BLaER1 (cell line): ENCODE data around the gene MAN1A2.
"Not testable (repeated sequence)": the region's sequence is repeated elsewhere in the genome, so short reads cannot be mapped to it uniquely, and the experiment has no call there.

Experiments
- H3K27ac ChIP-seq: shearing (Covaris generic); formaldehyde crosslinking; 2 replicates; pipeline ENCODE4 v1.8.1; 2022
- H3K27me3 ChIP-seq: shearing (Covaris generic); formaldehyde crosslinking; 2 replicates; pipeline ENCODE4 v1.8.1; 2022
- H3K36me3 ChIP-seq: shearing (Covaris generic); formaldehyde crosslinking; 2 replicates; pipeline ENCODE4 v1.8.1; 2022
- H3K4me1 ChIP-seq: shearing (Covaris generic); formaldehyde crosslinking; 2 replicates; pipeline ENCODE4 v1.8.1; 2022
- H3K4me2 ChIP-seq: shearing (Covaris generic); formaldehyde crosslinking; 2 replicates; pipeline ENCODE4 v1.8.1; 2022
- H3K4me3 ChIP-seq: shearing (Covaris generic); formaldehyde crosslinking; 2 replicates; pipeline ENCODE4 v1.8.1; 2022
- H3K9ac ChIP-seq: shearing (Covaris generic); formaldehyde crosslinking; 2 replicates; pipeline ENCODE4 v1.8.1; 2022
- H3K9me3 ChIP-seq: shearing (Covaris generic); formaldehyde crosslinking; 2 replicates; pipeline ENCODE4 v1.8.1; 2022
- H4K20me1 ChIP-seq: shearing (Covaris generic); formaldehyde crosslinking; 2 replicates; pipeline ENCODE4 v1.8.1; 2022
- Cebpa-rat ChIP-seq: shearing (Covaris generic); IDR thresholded peaks from 2 replicates; pipeline ENCODE4 v1.8.1; 2022

Gene MAN1A2

GRCh38 chr1:117546467-117546866, 179.2 kb downstream of the MAN1A2 start:
- no peaks in the 10 kb centered on the region for H3K9me3 ChIP-seq
- no peak for TF ChIP-seq Cebpa-rat
- H3K36me3 ChIP-seq: no peaks in the 10 kb centered on the region
- no peak overlapping the region for H3K4me2 ChIP-seq
- peaks cover 7% of the 10 kb centered on the region; the same call in 1 of the 2 replicates for H3K4me1 ChIP-seq
- no peaks in the 10 kb centered on the region for H3K27me3 ChIP-seq
- no peak overlapping the region for H3K27ac ChIP-seq
- no peak overlapping the region for H3K4me3 ChIP-seq
- H4K20me1 ChIP-seq: no peaks in the 10 kb centered on the region
- no peak overlapping the region for H3K9ac ChIP-seq

DNA sequence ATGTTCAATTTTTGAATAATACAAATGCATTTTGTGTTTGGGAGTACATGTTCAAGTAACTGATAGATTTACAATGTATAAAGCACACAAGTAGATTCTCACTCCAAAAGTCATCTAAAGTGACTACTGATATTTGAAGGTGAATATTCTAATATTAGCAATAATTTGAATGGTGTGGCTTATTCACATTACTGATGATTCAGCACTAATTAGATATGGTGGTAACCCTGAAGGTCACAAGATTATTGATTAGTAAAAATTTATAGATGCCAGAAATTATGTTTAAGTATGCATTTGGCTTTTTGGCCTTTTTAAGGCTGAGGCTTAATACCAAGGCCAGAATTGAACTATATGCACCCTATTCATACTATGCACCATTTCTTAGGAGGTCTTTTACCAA, 186.2 kb downstream of the MAN1A2 start:
- H3K27ac ChIP-seq: no peak overlapping the region
- H3K4me2 ChIP-seq: no peak overlapping the region
- H4K20me1 ChIP-seq: no peaks in the 10 kb centered on the region
- TF ChIP-seq Cebpa-rat: no peak
- H3K4me3 ChIP-seq: no peak overlapping the region
- no peaks in the 10 kb centered on the region for H3K27me3 ChIP-seq
- H3K36me3 ChIP-seq: no peaks in the 10 kb centered on the region
- H3K9ac ChIP-seq: no peak overlapping the region
- H3K4me1 ChIP-seq: no peaks in the 10 kb centered on the region
- no peaks in the 10 kb centered on the region for H3K9me3 ChIP-seq

GRCh38 chr1:117555806-117556205, 188.6 kb downstream of the MAN1A2 start:
- Histone ChIP-seq H3K9ac (no peak overlapping the region), H3K4me1 (no peaks in the 10 kb centered on the region), H3K9me3 (0 out of 2 replicates have a peak, but pooled peaks cover 9% of the 10 kb centered on the region), H3K4me3 (no peak overlapping the region), H4K20me1 (no peaks in the 10 kb centered on the region), H3K4me2 (no peak overlapping the region), H3K27me3 (no peaks in the 10 kb centered on the region), H3K27ac (no peak overlapping the region), H3K36me3 (no peaks in the 10 kb centered on the region)
- no peak for TF ChIP-seq Cebpa-rat

- Histone ChIP-seq H3K27me3 (no peaks in the 10 kb centered on the region), H3K36me3 (no peaks in the 10 kb centered on the region), H4K20me1 (no peaks in the 10 kb centered on the region)
Observed at GRCh38 chr1:117556341-117556740, 189.1 kb downstream of the MAN1A2 start.

DNA sequence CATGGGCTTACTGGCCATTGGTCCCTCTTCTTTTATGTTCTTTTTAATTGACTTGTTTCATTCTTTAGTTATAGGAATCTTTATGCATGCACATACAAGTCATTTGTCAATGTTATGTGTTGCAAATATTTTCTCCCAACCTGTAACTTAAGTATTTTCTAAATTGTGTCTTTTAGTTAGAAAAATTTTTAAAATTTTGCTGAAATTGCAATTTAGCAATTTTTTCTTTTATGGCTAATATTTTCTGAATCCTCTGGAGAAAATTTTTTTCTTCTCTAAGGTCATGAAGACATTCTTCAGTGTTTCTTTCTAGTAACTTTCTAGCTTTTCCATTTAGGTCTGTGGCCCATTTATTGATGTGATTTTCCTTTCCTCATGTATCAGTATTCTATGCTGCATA, 189.7 kb downstream of the MAN1A2 start:
- Histone ChIP-seq H3K4me3 (no peak overlapping the region), H3K27me3 (no peaks in the 10 kb centered on the region), H3K36me3 (no peaks in the 10 kb centered on the region), H3K27ac (no peak overlapping the region), H3K9me3 (0 out of 2 replicates have a peak, but pooled peaks cover 9% of the 10 kb centered on the region), H3K4me1 (no peaks in the 10 kb centered on the region), H3K9ac (no peak overlapping the region), H4K20me1 (no peaks in the 10 kb centered on the region), H3K4me2 (no peak overlapping the region)
- no peak for TF ChIP-seq Cebpa-rat

More at GRCh38 chr1:117556341-117556740, 189.1 kb downstream of the MAN1A2 start:
- 0 out of 2 replicates have a peak, but pooled peaks cover 9% of the 10 kb centered on the region for H3K9me3 ChIP-seq
- TF ChIP-seq Cebpa-rat: no peak
- no peaks in the 10 kb centered on the region for H3K4me1 ChIP-seq
- no peak overlapping the region for H3K9ac ChIP-seq
- no peak overlapping the region for H3K4me3 ChIP-seq
- H3K27ac ChIP-seq: no peak overlapping the region
- H3K4me2 ChIP-seq: no peak overlapping the region

DNA sequence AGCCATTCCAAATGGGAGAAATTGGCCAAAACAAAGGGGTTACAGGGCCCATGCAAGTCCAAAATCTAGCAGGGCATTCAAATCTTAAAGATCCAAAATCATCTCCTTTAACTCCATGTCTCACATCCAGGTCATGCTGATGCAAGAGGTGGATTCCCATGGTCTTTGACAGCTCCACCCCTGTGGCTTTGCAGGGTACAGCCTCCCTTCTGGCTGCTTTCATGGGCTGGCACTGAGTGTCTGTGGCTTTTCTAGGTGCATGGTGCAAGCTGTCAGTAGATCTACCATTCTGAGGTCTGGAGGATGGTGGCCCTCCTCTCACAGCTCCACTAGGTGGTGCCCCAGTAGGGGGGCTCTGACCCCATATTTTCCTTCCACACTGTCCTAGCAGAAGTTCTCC, 191.2 kb downstream of the MAN1A2 start:
- H3K4me2 ChIP-seq, H3K27ac ChIP-seq, H3K4me1 ChIP-seq, H3K4me3 ChIP-seq, H4K20me1 ChIP-seq, H3K9ac ChIP-seq, H3K9me3 ChIP-seq, H3K36me3 ChIP-seq, H3K27me3 ChIP-seq: not testable (repeated sequence)

- Histone ChIP-seq H4K20me1 (no peaks in the 10 kb centered on the region), H3K27me3 (no peaks in the 10 kb centered on the region), H3K36me3 (no peaks in the 10 kb centered on the region), H3K4me2 (no peak overlapping the region), H3K4me3 (no peak overlapping the region), H3K9me3 (0 out of 2 replicates have a peak, but pooled peaks cover 9% of the 10 kb centered on the region), H3K9ac (no peak overlapping the region), H3K27ac (no peak overlapping the region), H3K4me1 (peaks cover 11% of the 10 kb centered on the region)
- TF ChIP-seq Cebpa-rat: no peak
Observed at GRCh38 chr1:117559139-117559538, 191.9 kb downstream of the MAN1A2 start.

DNA sequence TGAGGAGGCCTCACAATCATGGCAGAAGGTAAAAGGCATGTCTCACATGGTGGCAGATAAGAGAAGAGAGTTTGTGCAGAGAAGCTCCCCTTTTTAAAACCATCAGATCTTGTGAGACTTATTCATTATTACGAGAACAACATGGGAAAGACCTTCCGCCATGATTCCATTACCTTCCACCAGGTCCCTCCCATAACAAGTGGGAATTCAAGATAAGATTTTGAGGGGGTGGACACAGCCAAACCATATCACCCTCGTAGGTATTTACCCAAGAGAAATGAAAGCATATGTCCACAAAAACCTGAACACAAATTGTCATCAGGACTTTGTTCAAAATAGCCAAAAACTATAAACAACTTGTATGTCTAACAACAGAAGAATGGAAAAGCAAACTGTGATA, 192.7 kb downstream of the MAN1A2 start:
- no peak overlapping the region for H3K4me3 ChIP-seq

GRCh38 chr1:117561071-117561470, 193.8 kb downstream of the MAN1A2 start:
- Histone ChIP-seq H3K4me2 (no peak overlapping the region), H4K20me1 (no peaks in the 10 kb centered on the region), H3K9me3 (0 out of 2 replicates have a peak, but pooled peaks cover 9% of the 10 kb centered on the region), H3K36me3 (no peaks in the 10 kb centered on the region), H3K27me3 (no peaks in the 10 kb centered on the region), H3K4me3 (no peak overlapping the region), H3K9ac (no peak overlapping the region), H3K27ac (no peak overlapping the region), H3K4me1 (peaks cover 16% of the 10 kb centered on the region)
- no peak for TF ChIP-seq Cebpa-rat

More for the DNA sequence above, 192.7 kb downstream of the MAN1A2 start:
- Histone ChIP-seq H3K27ac (no peak overlapping the region), H3K9ac (no peak overlapping the region), H3K9me3 (0 out of 2 replicates have a peak, but pooled peaks cover 9% of the 10 kb centered on the region), H4K20me1 (no peaks in the 10 kb centered on the region), H3K4me2 (no peak overlapping the region), H3K27me3 (no peaks in the 10 kb centered on the region), H3K4me1 (peaks cover 16% of the 10 kb centered on the region), H3K36me3 (no peaks in the 10 kb centered on the region)
- TF ChIP-seq Cebpa-rat: no peak

GRCh38 chr1:117561551-117561950, 194.3 kb downstream of the MAN1A2 start:
- no peak overlapping the region for H3K27ac ChIP-seq
- peaks cover 16% of the 10 kb centered on the region for H3K4me1 ChIP-seq
- H3K4me3 ChIP-seq: no peak overlapping the region
- 0 out of 2 replicates have a peak, but pooled peaks cover 9% of the 10 kb centered on the region for H3K9me3 ChIP-seq
- TF ChIP-seq Cebpa-rat: no peak
- H4K20me1 ChIP-seq: no peaks in the 10 kb centered on the region
- H3K4me2 ChIP-seq: no peak overlapping the region
- H3K27me3 ChIP-seq: no peaks in the 10 kb centered on the region
- no peak overlapping the region for H3K9ac ChIP-seq
- H3K36me3 ChIP-seq: no peaks in the 10 kb centered on the region
